Stimulated activated CD4-positive, alpha-beta T cell treated with anti-CD3 and anti-CD28 coated beads, TNF-alpha, amount 100 ng/mL, for 24 hours (primary cell): ENCODE data around the gene LOX.
"Not testable (repeated sequence)": the region's sequence is repeated elsewhere in the genome, so short reads cannot be mapped to it uniquely, and the experiment has no call there.

Experiments
- DNase-seq, 3 experiments: peaks; one replicate each; pipeline ENCODE4 v3.0.0-alpha.2; 2020; ENCODE audit warnings: low read depth in 3 of 3

Gene LOX

GRCh38 chr5:122097391-122097790 lies 19.3 kb upstream of the LOX start:
- DNase-seq = no peak

GRCh38 chr5:122095158-122095557 lies 17.1 kb upstream of the LOX start:
- no peak for DNase-seq

- DNase-seq = not testable (repeated sequence)
Measured at GRCh38 chr5:122094251-122094650, 16.2 kb upstream of the LOX start.

GRCh38 chr5:122093415-122094180 lies 15.5 kb upstream of the LOX start:
- DNase-seq = no peak

- DNase-seq = no peak
Measured at GRCh38 chr5:122091936-122092600, 14.0 kb upstream of the LOX start.

GRCh38 chr5:122089096-122090013 lies 11.3 kb upstream of the LOX start:
- DNase-seq = no peak

GRCh38 chr5:122085041-122085440 lies 7.0 kb upstream of the LOX start:
- no peak for DNase-seq

- no peak for DNase-seq
Measured at GRCh38 chr5:122083535-122083934, 5.5 kb upstream of the LOX start.

- DNase-seq = no peak
Measured at GRCh38 chr5:122081541-122081940, 3.5 kb upstream of the LOX start.

- DNase-seq = no peak
Measured at GRCh38 chr5:122077366-122078115, 518 bp downstream of the LOX start.

GRCh38 chr5:122076669-122077365 lies 1.2 kb downstream of the LOX start:
- peak in 1 of 3 experiments; percentile 58 for DNase-seq

GRCh38 chr5:122076050-122076461 lies 2.0 kb downstream of the LOX start:
- DNase-seq = no peak

- no peak for DNase-seq
Measured at GRCh38 chr5:122073864-122074263, 4.2 kb downstream of the LOX start.

GRCh38 chr5:122073018-122073417 lies 5.0 kb downstream of the LOX start:
- DNase-seq = no peak

- DNase-seq = no peak
Measured at GRCh38 chr5:122067390-122067789, 10.7 kb downstream of the LOX start.

- no peak for DNase-seq
Measured at GRCh38 chr5:122064992-122065391, 13.1 kb downstream of the LOX start.

GRCh38 chr5:122063836-122064235 lies 14.2 kb downstream of the LOX start:
- no peak for DNase-seq

GRCh38 chr5:122062205-122062604 lies 15.9 kb downstream of the LOX start:
- no peak for DNase-seq

- DNase-seq = no peak
Measured at GRCh38 chr5:122056913-122057312, 21.1 kb downstream of the LOX start.

- no peak for DNase-seq
Measured at GRCh38 chr5:122054266-122054665, 23.8 kb downstream of the LOX start.
